ENCODE measurements around the gene SPTLC1. TPM values are rescaled to one million over a fixed set of nuclear protein-coding genes. Genes with fewer than 3 reads are reported as not detected.
A peak's percentile ranks its signal among the peaks of the same experiment; 100 is the strongest.

SPTLC1 gene
- total and polyA plus RNA-seq, 2 experiments from 2014 or later: 54.8 to 100 TPM

DNA sequence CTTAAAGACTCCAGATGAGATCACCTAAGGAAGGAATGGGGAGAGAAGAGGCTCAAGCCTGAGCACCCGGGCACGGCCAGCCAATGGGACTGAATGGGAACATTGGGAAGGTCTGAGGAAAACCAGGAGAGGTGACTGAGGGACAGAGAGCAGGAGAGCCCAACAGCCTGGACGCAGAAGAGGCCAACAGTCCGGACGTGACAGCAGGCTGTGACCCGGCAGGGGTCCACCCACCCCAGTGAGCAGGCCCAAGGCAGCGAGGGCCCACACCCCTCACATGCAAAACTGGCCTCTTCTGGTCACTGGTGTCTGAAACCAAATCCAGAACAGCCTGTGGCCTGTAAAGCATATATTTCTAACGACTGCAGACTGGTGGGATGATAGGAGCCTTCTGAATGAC, 7.6 kb upstream of the SPTLC1 start:
- Histone ChIP-seq H3F3A (replicated peaks; ENCODE audit: low read depth) (no peaks in the 10 kb centered on the region), H3K36me3 (ENCODE audit: insufficient read depth) (no peaks in the 10 kb centered on the region), H3K79me2 (replicated peaks; ENCODE audit: insufficient read depth) (no peaks in the 10 kb centered on the region), H3K27me3 (ENCODE audit: insufficient read depth) (no peaks in the 10 kb centered on the region), H3K4me2 (no peak overlapping the region), H3K4me1 (ENCODE audit: insufficient read depth) (no peaks in the 10 kb centered on the region), H3K9me2 (ENCODE audit: insufficient read depth) (no peaks in the 10 kb centered on the region), H4K20me1 (replicated peaks; ENCODE audit: insufficient read depth) (no peaks in the 10 kb centered on the region), H2AFZ (peak overlapping the region; percentile 23; the same call in 1 of the 2 replicates), H3K27ac (ENCODE audit: low read depth) (no peak overlapping the region), H3K4me3 (no peak overlapping the region)
- Mint-ChIP-seq H3K4me1 (peaks cover 3% of the 10 kb centered on the region; the same call in 2 of the 3 replicates), H3K27me3 (ENCODE audit: insufficient read depth, low read depth, poor library complexity) (peaks cover 2% of the 10 kb centered on the region), H3K27ac (no peak overlapping the region), H3K36me3 (ENCODE audit: low read depth) (no peaks in the 10 kb centered on the region), H3K4me3 (no peak overlapping the region), H3K9me3 (0 out of 3 replicates have a peak, but pooled peaks cover 4% of the 10 kb centered on the region)
- no peak for TF ChIP-seq JUNB (IDR thresholded peaks at IDR 0.05; ENCODE audit: unreplicated experiment)
- TF ChIP-seq EZH2phosphoT487 (IDR thresholded peaks at IDR 0.05; ENCODE audit: unreplicated experiment): no peak
- no peak for TF ChIP-seq CREB1 (CRISPR knock-in tag; IDR thresholded peaks at IDR 0.05; ENCODE audit: low read depth)
- TF ChIP-seq ZNF331 (CRISPR knock-in tag; IDR thresholded peaks at IDR 0.05; ENCODE audit: low read depth): no peak
- no peak for TF ChIP-seq POLR2AphosphoS5 (IDR thresholded peaks at IDR 0.05; ENCODE audit: low read depth)
- TF ChIP-seq NANOG (IDR thresholded peaks at IDR 0.05; ENCODE audit: borderline replicate concordance): no peak
- no peak for DNase-seq (ENCODE audit: low spot score)
- peak; percentile 38; the same call in 2 of the 3 replicates for ATAC-seq

DNA sequence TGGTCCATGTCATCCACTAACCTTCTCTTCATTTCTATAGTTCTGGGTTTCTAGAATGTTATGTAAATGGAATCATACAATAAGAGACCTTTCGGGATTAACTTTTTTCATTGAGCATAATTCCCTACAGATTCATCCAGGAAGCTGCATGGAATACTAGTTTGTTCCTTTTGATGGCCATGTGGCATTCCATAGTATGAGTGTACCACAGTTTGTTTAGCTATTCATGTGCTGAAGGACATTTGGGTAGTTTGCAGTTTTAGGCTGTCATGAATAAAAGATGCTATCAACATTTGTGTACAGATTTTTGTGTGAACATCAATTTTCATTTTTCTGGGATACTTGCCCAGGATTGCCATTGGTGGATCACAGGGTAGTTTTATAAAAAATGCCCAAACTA, 6.8 kb upstream of the SPTLC1 start:
- Histone ChIP-seq H3K4me2 (no peak overlapping the region), H3K27me3 (ENCODE audit: insufficient read depth) (no peaks in the 10 kb centered on the region), H3F3A (replicated peaks; ENCODE audit: low read depth) (no peaks in the 10 kb centered on the region), H3K4me3 (no peak overlapping the region), H3K36me3 (ENCODE audit: insufficient read depth) (no peaks in the 10 kb centered on the region), H3K79me2 (replicated peaks; ENCODE audit: insufficient read depth) (no peaks in the 10 kb centered on the region), H3K27ac (ENCODE audit: low read depth) (no peak overlapping the region), H4K20me1 (replicated peaks; ENCODE audit: insufficient read depth) (no peaks in the 10 kb centered on the region), H3K4me1 (ENCODE audit: insufficient read depth) (no peaks in the 10 kb centered on the region), H3K9me2 (ENCODE audit: insufficient read depth) (no peaks in the 10 kb centered on the region), H2AFZ (peak overlapping the region; percentile 23; the same call in 1 of the 2 replicates)
- no peak for DNase-seq (ENCODE audit: low spot score)
- Mint-ChIP-seq H3K27ac (no peak overlapping the region), H3K9me3 (0 out of 3 replicates have a peak, but pooled peaks cover 4% of the 10 kb centered on the region), H3K27me3 (ENCODE audit: insufficient read depth, low read depth, poor library complexity) (peaks cover 2% of the 10 kb centered on the region), H3K36me3 (ENCODE audit: low read depth) (no peaks in the 10 kb centered on the region), H3K4me1 (peaks cover 3% of the 10 kb centered on the region; the same call in 2 of the 3 replicates), H3K4me3 (no peak overlapping the region)
- no peak for ATAC-seq
- no peak for TF ChIP-seq EZH2phosphoT487 (IDR thresholded peaks at IDR 0.05; ENCODE audit: unreplicated experiment)
- TF ChIP-seq JUNB (IDR thresholded peaks at IDR 0.05; ENCODE audit: unreplicated experiment): no peak
- TF ChIP-seq STAT1 (IDR thresholded peaks at IDR 0.05; ENCODE audit: unreplicated experiment): no peak
- TF ChIP-seq POLR2AphosphoS5 (IDR thresholded peaks at IDR 0.05; ENCODE audit: low read depth): no peak
- no peak for TF ChIP-seq EZH2 (IDR thresholded peaks at IDR 0.05; ENCODE audit: low read depth, unreplicated experiment)
- no peak for TF ChIP-seq ZNF331 (CRISPR knock-in tag; IDR thresholded peaks at IDR 0.05; ENCODE audit: low read depth)
- TF ChIP-seq, protein P1, sequence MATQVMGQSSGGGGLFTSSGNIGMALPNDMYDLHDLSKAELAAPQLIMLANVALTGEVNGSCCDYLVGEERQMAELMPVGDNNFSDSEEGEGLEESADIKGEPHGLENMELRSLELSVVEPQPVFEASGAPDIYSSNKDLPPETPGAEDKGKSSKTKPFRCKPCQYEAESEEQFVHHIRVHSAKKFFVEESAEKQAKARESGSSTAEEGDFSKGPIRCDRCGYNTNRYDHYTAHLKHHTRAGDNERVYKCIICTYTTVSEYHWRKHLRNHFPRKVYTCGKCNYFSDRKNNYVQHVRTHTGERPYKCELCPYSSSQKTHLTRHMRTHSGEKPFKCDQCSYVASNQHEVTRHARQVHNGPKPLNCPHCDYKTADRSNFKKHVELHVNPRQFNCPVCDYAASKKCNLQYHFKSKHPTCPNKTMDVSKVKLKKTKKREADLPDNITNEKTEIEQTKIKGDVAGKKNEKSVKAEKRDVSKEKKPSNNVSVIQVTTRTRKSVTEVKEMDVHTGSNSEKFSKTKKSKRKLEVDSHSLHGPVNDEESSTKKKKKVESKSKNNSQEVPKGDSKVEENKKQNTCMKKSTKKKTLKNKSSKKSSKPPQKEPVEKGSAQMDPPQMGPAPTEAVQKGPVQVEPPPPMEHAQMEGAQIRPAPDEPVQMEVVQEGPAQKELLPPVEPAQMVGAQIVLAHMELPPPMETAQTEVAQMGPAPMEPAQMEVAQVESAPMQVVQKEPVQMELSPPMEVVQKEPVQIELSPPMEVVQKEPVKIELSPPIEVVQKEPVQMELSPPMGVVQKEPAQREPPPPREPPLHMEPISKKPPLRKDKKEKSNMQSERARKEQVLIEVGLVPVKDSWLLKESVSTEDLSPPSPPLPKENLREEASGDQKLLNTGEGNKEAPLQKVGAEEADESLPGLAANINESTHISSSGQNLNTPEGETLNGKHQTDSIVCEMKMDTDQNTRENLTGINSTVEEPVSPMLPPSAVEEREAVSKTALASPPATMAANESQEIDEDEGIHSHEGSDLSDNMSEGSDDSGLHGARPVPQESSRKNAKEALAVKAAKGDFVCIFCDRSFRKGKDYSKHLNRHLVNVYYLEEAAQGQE (IDR thresholded peaks at IDR 0.05; ENCODE audit: unreplicated experiment): no peak
- TF ChIP-seq, protein P2, sequence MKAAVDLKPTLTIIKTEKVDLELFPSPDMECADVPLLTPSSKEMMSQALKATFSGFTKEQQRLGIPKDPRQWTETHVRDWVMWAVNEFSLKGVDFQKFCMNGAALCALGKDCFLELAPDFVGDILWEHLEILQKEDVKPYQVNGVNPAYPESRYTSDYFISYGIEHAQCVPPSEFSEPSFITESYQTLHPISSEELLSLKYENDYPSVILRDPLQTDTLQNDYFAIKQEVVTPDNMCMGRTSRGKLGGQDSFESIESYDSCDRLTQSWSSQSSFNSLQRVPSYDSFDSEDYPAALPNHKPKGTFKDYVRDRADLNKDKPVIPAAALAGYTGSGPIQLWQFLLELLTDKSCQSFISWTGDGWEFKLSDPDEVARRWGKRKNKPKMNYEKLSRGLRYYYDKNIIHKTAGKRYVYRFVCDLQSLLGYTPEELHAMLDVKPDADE (IDR thresholded peaks at IDR 0.05): no peak
- TF ChIP-seq NANOG (IDR thresholded peaks at IDR 0.05; ENCODE audit: borderline replicate concordance): no peak
- TF ChIP-seq, protein P3, sequence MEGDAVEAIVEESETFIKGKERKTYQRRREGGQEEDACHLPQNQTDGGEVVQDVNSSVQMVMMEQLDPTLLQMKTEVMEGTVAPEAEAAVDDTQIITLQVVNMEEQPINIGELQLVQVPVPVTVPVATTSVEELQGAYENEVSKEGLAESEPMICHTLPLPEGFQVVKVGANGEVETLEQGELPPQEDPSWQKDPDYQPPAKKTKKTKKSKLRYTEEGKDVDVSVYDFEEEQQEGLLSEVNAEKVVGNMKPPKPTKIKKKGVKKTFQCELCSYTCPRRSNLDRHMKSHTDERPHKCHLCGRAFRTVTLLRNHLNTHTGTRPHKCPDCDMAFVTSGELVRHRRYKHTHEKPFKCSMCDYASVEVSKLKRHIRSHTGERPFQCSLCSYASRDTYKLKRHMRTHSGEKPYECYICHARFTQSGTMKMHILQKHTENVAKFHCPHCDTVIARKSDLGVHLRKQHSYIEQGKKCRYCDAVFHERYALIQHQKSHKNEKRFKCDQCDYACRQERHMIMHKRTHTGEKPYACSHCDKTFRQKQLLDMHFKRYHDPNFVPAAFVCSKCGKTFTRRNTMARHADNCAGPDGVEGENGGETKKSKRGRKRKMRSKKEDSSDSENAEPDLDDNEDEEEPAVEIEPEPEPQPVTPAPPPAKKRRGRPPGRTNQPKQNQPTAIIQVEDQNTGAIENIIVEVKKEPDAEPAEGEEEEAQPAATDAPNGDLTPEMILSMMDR (conservative IDR thresholded peaks at IDR 0.05; ENCODE audit: low read depth in 2 of 2): no peak
- TF ChIP-seq ZNF114 (CRISPR knock-in tag; IDR thresholded peaks at IDR 0.05): no peak
